ENCODE data around the gene CHD6.

The CHD6 gene

DNA sequence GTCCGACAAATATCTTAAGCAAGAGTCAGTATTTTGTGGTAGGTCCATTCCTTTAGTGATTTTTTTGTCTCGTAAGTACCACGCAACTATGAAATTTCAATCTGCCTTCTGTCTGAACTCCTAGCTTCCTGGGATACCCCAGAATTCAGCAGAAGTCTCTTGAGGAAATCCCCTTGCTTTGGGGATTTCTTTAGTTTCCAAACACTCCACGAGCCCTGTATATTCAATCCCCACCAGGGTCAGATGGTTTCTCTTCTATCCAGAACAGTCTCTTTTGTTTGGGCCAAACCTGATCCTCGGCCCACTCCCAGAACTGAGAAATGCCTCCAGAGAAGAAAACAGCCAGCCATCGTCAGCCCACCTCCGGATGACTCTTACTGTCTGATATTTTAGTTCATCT is 113.0 kb downstream of the CHD6 start:
- DNase-seq: no peak

- DNase-seq: no peak
These were observed 116.8 kb downstream of the CHD6 start for GRCh38 chr20:41501376-41501775.

- no peak for DNase-seq
These were observed 118.0 kb downstream of the CHD6 start for GRCh38 chr20:41499961-41500725.

DNA sequence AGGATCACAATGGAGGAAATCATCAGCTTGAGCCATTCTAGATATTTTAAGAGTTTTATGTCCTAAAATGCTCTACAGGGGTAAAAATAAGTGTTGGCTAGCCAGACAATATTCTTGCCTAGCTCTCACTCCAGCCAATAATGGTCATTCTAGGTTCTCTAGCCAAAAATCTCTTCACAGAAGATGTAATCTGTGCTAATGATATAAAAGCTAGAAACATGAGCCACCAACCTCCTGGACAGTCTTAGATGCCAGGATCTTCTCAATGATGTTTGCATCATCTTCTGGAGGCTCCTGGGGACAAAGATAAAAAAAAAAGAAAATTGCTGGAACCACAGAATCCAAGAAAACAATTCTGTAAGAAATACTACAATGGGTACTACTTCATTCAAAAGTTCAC is 119.1 kb downstream of the CHD6 start:
- no peak for DNase-seq

DNA sequence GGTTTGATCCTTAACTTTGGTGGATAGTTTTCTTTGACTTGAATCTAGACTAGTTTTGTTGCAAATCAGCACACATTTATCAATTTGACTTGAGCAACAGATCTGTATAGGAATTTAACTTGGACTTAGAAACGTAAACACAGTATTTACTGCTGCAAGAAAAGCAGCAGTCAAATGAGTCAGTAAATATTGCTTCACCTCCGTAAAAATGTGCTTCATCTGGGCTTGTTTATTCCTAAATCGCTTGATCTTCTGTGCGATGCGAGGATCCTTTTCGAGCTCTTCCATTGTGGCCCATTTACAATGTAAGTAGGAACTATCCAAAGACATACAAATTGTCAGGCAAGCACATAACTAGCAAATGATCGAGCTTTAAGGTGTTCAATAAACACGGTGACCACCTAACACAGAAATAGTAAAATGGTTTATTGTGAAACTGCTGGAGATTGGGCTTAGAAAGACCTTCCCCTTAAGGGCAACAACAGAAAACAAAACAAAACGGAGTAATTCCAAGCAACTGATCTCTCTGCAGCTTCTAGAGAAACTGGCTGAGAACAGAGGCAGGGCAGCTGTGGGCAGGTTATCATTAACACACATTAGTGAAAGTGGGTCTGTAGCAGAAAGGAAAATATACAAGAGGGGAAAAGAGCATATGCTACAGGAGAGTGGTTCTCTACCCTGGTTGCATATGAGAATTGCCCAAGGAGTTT is 120.8 kb downstream of the CHD6 start:
- no peak for DNase-seq

GRCh38 chr20:41494451-41494850 is 123.7 kb downstream of the CHD6 start:
- no peak for DNase-seq

GRCh38 chr20:41483553-41483930 is 134.6 kb downstream of the CHD6 start:
- DNase-seq: no peak

DNA sequence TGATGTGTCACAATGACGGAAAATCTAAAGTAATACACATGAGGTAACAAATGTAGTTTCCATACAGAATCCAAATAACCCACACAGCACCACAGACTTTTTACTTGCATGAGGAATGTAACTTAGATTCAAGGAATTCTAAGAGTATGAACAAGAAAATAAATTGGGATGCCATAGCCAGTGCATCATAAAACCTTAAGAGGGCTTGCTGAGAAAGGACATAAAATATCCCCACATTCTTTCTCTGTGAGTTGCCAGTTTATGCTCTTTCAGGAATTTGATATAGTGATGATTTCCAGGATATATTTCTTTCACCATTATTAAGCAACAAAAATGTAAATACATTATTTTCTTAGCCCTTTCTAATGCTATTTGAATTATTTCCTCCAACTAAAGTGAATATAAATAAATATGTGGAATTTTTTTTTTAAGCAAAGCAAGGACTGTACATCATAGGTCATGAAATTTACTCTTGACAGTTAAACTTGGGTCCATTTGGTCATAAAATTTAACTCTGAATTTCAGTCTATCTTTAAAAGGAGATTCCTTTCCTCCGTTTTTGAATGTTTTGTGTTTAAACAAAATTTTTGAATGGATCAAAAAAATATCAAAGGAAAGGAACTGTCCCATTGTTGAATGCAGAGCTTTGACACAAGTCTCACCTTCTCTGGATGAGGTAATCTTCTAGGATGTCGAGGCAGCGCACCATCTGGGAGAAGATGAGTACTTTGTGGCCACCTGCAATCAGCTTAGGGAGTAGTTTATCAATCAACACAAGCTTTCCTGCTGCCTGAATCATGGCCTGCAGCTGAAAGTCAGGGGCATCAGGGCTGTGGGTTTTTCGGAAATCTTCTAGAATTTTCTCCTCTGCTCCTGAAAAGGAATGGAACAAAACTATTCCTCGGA is 135.3 kb downstream of the CHD6 start:
- DNase-seq: no peak

DNA sequence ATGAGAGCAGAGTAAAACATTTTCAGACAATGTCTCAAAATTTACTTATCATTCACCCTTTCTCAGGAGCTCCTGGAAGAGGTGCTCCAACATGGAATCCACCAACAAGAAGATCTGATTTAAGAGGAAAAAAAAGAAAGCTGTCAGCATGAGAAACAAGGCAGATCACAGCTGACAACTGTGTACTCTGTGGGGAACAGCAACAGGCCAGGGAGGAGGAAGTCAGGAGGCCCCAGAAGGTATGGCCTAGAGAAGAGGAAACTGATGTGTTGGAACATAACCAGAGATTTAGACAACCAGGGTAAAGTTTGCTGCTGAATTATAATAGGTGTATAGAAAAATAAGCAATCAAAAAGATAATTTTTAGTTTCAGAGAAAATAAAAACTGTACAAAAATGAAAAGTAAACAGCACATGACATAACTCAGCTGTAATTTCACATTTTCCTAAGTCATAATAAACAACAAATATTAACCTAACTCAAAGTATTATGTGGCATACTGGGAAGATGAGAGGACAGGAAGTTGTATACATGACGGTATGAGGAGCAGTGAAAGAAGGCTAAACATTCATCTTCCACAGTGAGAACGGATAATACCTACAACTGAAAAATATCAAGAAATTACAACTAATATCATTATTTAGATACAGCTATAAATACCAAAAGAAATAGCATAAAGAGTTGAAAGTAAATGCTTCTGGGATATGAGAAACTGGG is 138.0 kb downstream of the CHD6 start:
- no peak for DNase-seq

DNA sequence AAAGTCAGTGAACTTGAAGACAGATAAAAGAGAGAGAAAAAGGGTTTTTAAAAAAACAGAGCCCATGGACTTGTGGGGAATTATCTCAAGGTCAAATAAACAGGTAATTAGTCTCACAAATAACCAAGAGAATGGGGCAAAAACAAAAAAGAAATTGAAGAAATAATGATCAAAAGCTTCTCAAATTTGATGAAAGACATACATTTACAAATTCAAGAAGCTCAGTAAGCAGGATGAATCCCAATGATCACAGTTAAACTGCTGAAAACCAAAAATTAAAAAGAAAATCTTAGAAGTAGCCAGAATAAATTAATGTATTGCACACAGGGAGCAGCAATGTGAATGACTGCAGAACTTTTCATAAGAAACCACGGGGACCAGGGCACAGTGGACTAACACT is 139.1 kb downstream of the CHD6 start:
- no peak for DNase-seq

GRCh38 chr20:41478026-41478425 is 140.2 kb downstream of the CHD6 start:
- no peak for DNase-seq

- DNase-seq: no peak
These were observed 141.7 kb downstream of the CHD6 start for GRCh38 chr20:41476446-41476845.

DNA sequence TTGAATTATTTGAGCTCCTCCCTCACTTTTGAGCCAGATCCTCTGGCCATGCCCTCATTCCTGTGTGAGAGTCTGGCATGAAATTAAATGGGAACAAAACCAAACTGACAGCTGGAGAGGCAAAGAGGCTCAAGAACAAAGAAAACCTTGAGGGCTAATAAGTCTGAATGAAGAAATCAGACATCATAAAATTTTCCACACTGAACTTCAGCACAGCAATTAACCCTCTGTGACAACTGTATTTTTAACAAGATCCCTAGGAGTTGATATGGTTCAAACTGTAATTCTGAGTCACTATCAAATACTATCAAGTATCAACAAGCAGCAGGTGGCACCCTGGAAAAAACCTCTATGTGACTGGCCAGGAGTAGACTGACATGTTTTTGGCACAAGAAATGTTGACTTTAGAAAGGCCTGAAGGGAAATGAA is 142.2 kb downstream of the CHD6 start:
- DNase-seq: no peak

DNA sequence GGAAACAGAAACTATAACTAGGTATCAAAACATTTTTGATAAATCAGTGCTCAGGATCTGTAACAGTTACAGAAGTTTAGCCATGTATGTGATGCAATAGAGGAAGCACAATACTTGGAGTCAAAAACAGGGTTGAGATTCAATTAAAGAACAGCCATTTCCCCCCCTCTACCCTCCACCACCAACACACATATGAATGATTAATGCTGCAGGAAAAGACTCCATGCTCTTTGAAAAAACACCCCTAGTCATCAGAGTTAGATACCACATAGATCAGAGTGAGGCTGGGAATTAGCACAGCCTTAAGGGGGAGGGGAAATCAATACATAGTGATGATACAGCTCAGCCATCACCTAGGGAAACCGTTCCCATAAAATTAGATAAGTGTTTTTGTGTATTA is 142.7 kb downstream of the CHD6 start:
- no peak for DNase-seq

- no peak for DNase-seq
These were observed 147.6 kb downstream of the CHD6 start for GRCh38 chr20:41470362-41471095.

- DNase-seq: no peak
These were observed 148.3 kb downstream of the CHD6 start for GRCh38 chr20:41469868-41470267.

- no peak for DNase-seq
These were observed 149.1 kb downstream of the CHD6 start for GRCh38 chr20:41468994-41469600.

DNA sequence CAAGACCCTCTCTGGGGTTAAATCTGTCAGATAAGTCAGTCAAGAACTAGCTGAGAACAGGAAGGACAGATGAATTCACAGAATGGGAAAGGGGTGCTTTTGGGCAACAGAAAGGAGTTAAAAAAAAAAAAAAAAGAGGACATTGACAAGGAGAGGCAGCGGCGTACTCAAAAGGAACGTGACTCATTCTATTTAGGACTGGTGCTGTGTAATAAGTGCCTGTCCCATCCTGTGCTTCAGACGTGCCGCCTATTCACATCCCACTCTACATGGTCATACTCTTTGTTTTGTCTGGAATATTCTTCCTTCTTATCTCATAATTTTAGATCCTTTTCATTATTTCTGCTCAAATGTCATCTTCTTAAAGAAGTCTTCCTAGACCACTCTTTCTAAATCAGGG is 150.5 kb downstream of the CHD6 start:
- DNase-seq: no peak

DNA sequence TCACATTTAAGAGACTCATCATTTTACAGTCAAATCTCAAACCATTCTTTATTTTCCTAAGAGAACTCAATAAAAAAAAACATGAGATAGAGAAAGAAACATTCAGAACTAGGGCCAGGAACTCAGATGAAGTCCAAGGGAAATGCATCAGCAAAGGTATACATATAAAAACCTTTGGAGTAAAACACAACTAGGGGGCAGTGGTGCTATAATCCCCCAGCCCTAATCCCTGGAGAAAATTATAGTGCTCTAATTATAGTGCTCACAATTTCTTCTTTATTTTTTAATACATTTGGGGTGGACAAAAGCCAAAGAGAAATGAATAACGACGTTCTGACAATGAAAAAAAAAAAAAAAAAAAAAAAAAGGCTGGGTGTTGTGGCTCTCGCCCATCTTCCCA is 151.0 kb downstream of the CHD6 start:
- no peak for DNase-seq

DNA sequence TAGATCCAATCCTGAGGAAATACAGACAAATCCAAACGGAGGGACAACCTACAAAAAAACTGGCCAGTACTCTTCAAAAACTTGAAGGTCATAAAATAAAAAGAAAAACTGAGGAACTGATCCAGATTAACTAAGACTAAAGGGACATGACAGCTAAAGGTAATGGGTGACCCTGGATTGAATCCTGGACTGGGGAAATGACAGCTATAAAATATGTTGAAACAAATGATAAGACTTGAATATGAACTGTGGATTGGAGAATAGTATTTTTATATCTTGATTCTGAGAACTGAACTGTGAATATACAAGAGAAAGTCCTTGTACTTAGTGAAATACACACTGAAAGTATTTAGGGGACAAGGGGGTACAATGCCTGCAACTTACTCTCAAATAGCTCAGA is 154.6 kb downstream of the CHD6 start:
- no peak for DNase-seq

DNA sequence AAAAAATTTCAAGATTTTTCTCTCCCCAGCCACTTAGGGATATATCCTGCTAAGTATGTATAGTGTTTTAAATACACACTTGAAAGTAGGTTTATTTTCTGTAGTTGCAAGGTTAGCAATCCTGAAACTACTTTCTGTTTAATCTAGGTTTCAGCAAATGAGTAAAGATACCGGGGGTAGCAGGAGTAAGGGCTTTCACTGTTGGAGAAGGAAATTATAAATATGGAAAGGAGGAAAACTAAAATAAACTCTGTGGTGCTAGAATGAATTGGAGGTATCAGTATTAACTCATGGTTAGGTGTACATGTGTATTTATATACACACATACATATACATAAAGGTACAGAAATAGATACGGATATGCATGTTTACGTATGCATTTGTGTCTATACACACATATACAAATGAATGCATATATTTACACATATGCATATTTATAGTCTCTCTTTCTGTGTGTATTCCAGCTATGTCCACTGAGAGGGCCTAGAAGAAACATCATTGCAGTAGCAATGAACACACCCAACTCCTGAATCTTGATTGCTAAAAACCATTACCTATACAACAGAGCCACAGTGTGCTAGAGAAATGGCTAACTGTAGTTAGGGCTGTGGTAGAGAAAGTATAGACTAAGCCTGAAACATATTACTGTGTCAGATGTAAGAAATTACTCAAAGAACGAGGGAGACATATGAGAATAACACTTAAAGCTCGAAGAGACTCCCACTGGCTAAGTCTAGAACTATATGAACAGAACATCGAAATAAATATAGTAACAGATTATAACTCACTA is 155.6 kb downstream of the CHD6 start:
- no peak for DNase-seq
